IMR-90 (cell line): ENCODE data around the gene ADAMTS18. TPM values are rescaled to one million over a fixed set of nuclear protein-coding genes. Genes with fewer than 3 reads are reported as not detected.

ENCODE experiments used
- ATAC-seq: fragments of 200-7000 bp; cut with Tn5 transposase; 2 replicates; pipeline ENCODE4 v1.9.1; 2020; ENCODE audit warnings: low read depth, mild to moderate bottlenecking, moderate library complexity
- BruUV-seq: library from RNA; stranded (reverse); fragments of 400-500 nt; replicated peaks from 2 replicates; lab custom pipeline; 2021; lab: Mats Ljungman, UMichigan
- CTCF ChIA-PET: fragments of 300-600 bp; formaldehyde crosslinking; extraction: SDS; loops from one replicate; lab custom pipeline; 2021; ENCODE audit warnings: antibody characterized with exemption; lab: Yijun Ruan, JAX
- POLR2A ChIA-PET: fragments of 300-600 bp; sonication (Branson Sonifier 250); formaldehyde crosslinking; loops from one replicate; lab custom pipeline; 2022; ENCODE audit warnings: antibody characterized with exemption; ENCODE audit not compliant: unreplicated experiment; lab: Charles Lee
- DNase-seq: peaks from one replicate; pipeline ENCODE4 v3.0.0; 2013
- H2AFZ ChIP-seq: replicated peaks from 2 replicates; pipeline ENCODE3; 2013; ENCODE audit warnings: low read length, mild to moderate bottlenecking; ENCODE audit not compliant: poor library complexity
- H2AK5ac ChIP-seq: 2 replicates; pipeline ENCODE4 v1.6.1; 2013; ENCODE audit warnings: low read depth, low read length, inconsistent platforms
- H2AK9ac ChIP-seq: replicated peaks from 2 replicates; pipeline ENCODE3; 2013; ENCODE audit warnings: mild to moderate bottlenecking, low read depth, low read length, moderate library complexity; ENCODE audit not compliant: poor library complexity
- H2BK120ac ChIP-seq: 2 replicates; pipeline ENCODE4 v1.6.1; 2013; ENCODE audit warnings: low read depth, low read length, inconsistent platforms
- H2BK15ac ChIP-seq: 3 replicates; pipeline ENCODE4 v1.6.1; 2013; ENCODE audit warnings: low read depth, low read length, inconsistent platforms
- H2BK20ac ChIP-seq: 2 replicates; pipeline ENCODE4 v1.6.1; 2013; ENCODE audit warnings: low read depth, mild to moderate bottlenecking, inconsistent platforms, low read length, moderate library complexity
- H2BK5ac ChIP-seq: 2 replicates; pipeline ENCODE4 v1.6.1; 2013; ENCODE audit warnings: mild to moderate bottlenecking, low read depth, low read length, inconsistent platforms; ENCODE audit not compliant: poor library complexity, severe bottlenecking
- H3K14ac ChIP-seq: replicated peaks from 2 replicates; pipeline ENCODE4 v1.6.1; 2013; ENCODE audit warnings: low read depth, low read length, inconsistent platforms
- H3K18ac ChIP-seq: 2 replicates; pipeline ENCODE4 v1.6.1; 2013; ENCODE audit warnings: low read depth, low read length, control low read depth
- H3K23ac ChIP-seq: 2 replicates; pipeline ENCODE4 v1.6.1; 2013; ENCODE audit warnings: low read depth, low read length, inconsistent platforms
- H3K27ac ChIP-seq: 2 replicates; pipeline ENCODE4 v1.5.1; 2013; ENCODE audit warnings: mild to moderate bottlenecking, control low read depth, low read length; ENCODE audit not compliant: insufficient read depth
- H3K27me3 ChIP-seq: 2 replicates; pipeline ENCODE4 v1.6.1; 2013; ENCODE audit warnings: low read length; ENCODE audit not compliant: control insufficient read depth, insufficient read depth
- H3K36me3 ChIP-seq: 2 replicates; pipeline ENCODE4 v1.6.1; 2013; ENCODE audit warnings: low read length, mixed read lengths; ENCODE audit not compliant: control insufficient read depth, insufficient read depth
- H3K4ac ChIP-seq: 2 replicates; pipeline ENCODE4 v1.6.1; 2013; ENCODE audit warnings: low read depth, low read length, inconsistent platforms
- H3K4me1 ChIP-seq: 2 replicates; pipeline ENCODE4 v1.6.1; 2013; ENCODE audit warnings: low read length, mixed read lengths; ENCODE audit not compliant: control insufficient read depth, insufficient read depth
- H3K4me2 ChIP-seq: 2 replicates; pipeline ENCODE4 v1.6.1; 2013; ENCODE audit warnings: low read depth, mild to moderate bottlenecking, control low read depth, low read length, moderate library complexity
- H3K4me3 ChIP-seq: 2 replicates; pipeline ENCODE4 v1.5.1; 2013; ENCODE audit warnings: low read depth, mild to moderate bottlenecking, control low read depth, low read length, moderate library complexity; ENCODE audit not compliant: insufficient read depth
- H3K56ac ChIP-seq: 2 replicates; pipeline ENCODE4 v1.6.1; 2013; ENCODE audit warnings: low read length, inconsistent platforms; ENCODE audit not compliant: insufficient read depth; ENCODE audit errors: extremely low read depth
- H3K79me1 ChIP-seq, 2 experiments: 2 replicates each; pipeline ENCODE4 v1.6.1; 2013; ENCODE audit warnings: low read length in 2 of 2, inconsistent platforms in 1 of 2, low read depth in 1 of 2
- H3K9ac ChIP-seq: 2 replicates; pipeline ENCODE4 v1.6.1; 2013; ENCODE audit warnings: low read depth, low read length, control low read depth
- H3K9me1 ChIP-seq: 2 replicates; pipeline ENCODE4 v1.6.1; 2013; ENCODE audit warnings: low read length, inconsistent platforms; ENCODE audit not compliant: insufficient read depth
- H3K9me3 ChIP-seq: 2 replicates; pipeline ENCODE4 v1.6.1; 2013; ENCODE audit warnings: low read length; ENCODE audit not compliant: control insufficient read depth, insufficient read depth
- H4K20me1 ChIP-seq: 2 replicates; pipeline ENCODE4 v1.6.1; 2013; ENCODE audit warnings: low read length, inconsistent platforms; ENCODE audit not compliant: insufficient read depth
- H4K5ac ChIP-seq: 2 replicates; pipeline ENCODE4 v1.6.1; 2013; ENCODE audit warnings: mild to moderate bottlenecking, low read depth, low read length, control low read depth
- H4K8ac ChIP-seq, 2 experiments: 2 replicates each; pipeline ENCODE4 v1.6.1; 2013; ENCODE audit warnings: low read depth in 2 of 2, low read length in 2 of 2, control low read depth in 1 of 2, inconsistent platforms in 1 of 2
- H4K91ac ChIP-seq: 2 replicates; pipeline ENCODE4 v1.6.1; 2013; ENCODE audit warnings: low read depth, low read length, inconsistent platforms; ENCODE audit not compliant: insufficient read depth
- BHLHE40 ChIP-seq: fragments of 150-350 bp; IDR thresholded peaks from 2 replicates; pipeline ENCODE4 v1.6.1; 2016; ENCODE audit warnings: mild to moderate bottlenecking, low read depth, low read length
- CEBPB ChIP-seq: IDR thresholded peaks from 2 replicates; pipeline ENCODE4 v1.6.1; 2012; ENCODE audit warnings: low read depth, low read length, improper control_type of control experiment
- CHD1 ChIP-seq: IDR thresholded peaks from 2 replicates; pipeline ENCODE4 v1.6.1; 2012; ENCODE audit warnings: low read depth, low read length, improper control_type of control experiment
- ELK1 ChIP-seq: fragments of 150-350 bp; IDR thresholded peaks from 2 replicates; pipeline ENCODE4 v1.6.1; 2016; ENCODE audit warnings: low read depth, mild to moderate bottlenecking, low read length, moderate library complexity, borderline replicate concordance
- FOS ChIP-seq: fragments of 150-350 bp; IDR thresholded peaks from 2 replicates; pipeline ENCODE4 v1.6.1; 2016; ENCODE audit warnings: low read depth, low read length
- MAFK ChIP-seq: IDR thresholded peaks from 2 replicates; pipeline ENCODE4 v1.6.1; 2012; ENCODE audit warnings: low read depth, low read length, improper control_type of control experiment
- MAZ ChIP-seq: IDR thresholded peaks from 2 replicates; pipeline ENCODE4 v1.6.1; 2012; ENCODE audit warnings: low read depth, mild to moderate bottlenecking, low read length, improper control_type of control experiment, moderate library complexity, borderline replicate concordance
- MXI1 ChIP-seq: IDR thresholded peaks from 2 replicates; pipeline ENCODE4 v1.6.1; 2012; ENCODE audit warnings: low read depth, mild to moderate bottlenecking, low read length, moderate library complexity, borderline replicate concordance
- NFE2L2 ChIP-seq: fragments of 150-350 bp; IDR thresholded peaks from 2 replicates; pipeline ENCODE4 v1.6.1; 2016; ENCODE audit warnings: low read depth, mild to moderate bottlenecking, low read length
- POLR2A ChIP-seq: IDR thresholded peaks from 2 replicates; pipeline ENCODE4 v1.6.1; 2012; ENCODE audit warnings: mild to moderate bottlenecking, low read depth, low read length
- RAD21 ChIP-seq: IDR thresholded peaks from 2 replicates; pipeline ENCODE4 v1.6.1; 2012; ENCODE audit warnings: low read length, improper control_type of control experiment
- RCOR1 ChIP-seq: IDR thresholded peaks from 2 replicates; pipeline ENCODE4 v1.6.1; 2012; ENCODE audit warnings: mild to moderate bottlenecking, low read length, improper control_type of control experiment; ENCODE audit not compliant: insufficient replicate concordance
- RFX5 ChIP-seq: IDR thresholded peaks from 2 replicates; pipeline ENCODE4 v1.8.0; 2012; ENCODE audit warnings: low read depth, mild to moderate bottlenecking, low read length, moderate library complexity
- SMC3 ChIP-seq: fragments of 150-350 bp; IDR thresholded peaks from 2 replicates; pipeline ENCODE4 v1.6.1; 2016; ENCODE audit warnings: low read depth, mild to moderate bottlenecking, antibody characterized with exemption, low read length, moderate library complexity
- WGBS, 2 experiments: methylation state at CpG; one replicate each; pipeline versions ENCODE4 v1.1.5 to v1.1.7; 2013; ENCODE audit warnings: missing lambda C conversion rate in 2 of 2; ENCODE audit not compliant: insufficient read length in 1 of 2; ENCODE audit errors: extremely low coverage in 2 of 2; 5-methylcytosine and 5-hydroxymethylcytosine counted together
- dilution Hi-C: fragments of 300-500 bp; cut with HindIII; formaldehyde crosslinking; loops from one replicate; pipeline ENCODE4 v1.14.3; 2018; ENCODE audit warnings: low sequenced_read_pairs; ENCODE audit not compliant: unreplicated experiment
- in situ Hi-C: fragments of 300-500 bp; cut with MboI; formaldehyde crosslinking; loops from 3 replicates; pipeline ENCODE4 v1.14.3; 2019; ENCODE audit warnings: low sequenced_read_pairs, inconsistent platforms, mixed read lengths
- intact Hi-C: fragments of 100-400 bp; cut with micrococcal nuclease; formaldehyde crosslinking; loops from 2 replicates; pipeline ENCODE4 v1.10.0; 2022
- polyA plus RNA-seq, 3 experiments: library from polyadenylated mRNA; depleted of rRNA; stranded (reverse); fragments of >200 nt; gene quantifications; 2 replicates each; pipeline ENCODE4 v1.2.3, GENCODE V29; 2012; ENCODE audit warnings: low replicate concordance in 1 of 3
- total RNA-seq: library from RNA; depleted of rRNA; stranded (reverse); fragments of >200 nt; gene quantifications from 2 replicates; pipeline ENCODE4 v1.2.3, GENCODE V29; 2012
- TF ChIP-seq, protein P1 (sequence below): fragments of 150-350 bp; IDR thresholded peaks from 2 replicates; pipeline ENCODE4 v1.6.1; 2017; ENCODE audit warnings: mild to moderate bottlenecking, antibody characterized with exemption, low read length, low read depth
- TF ChIP-seq, protein P2 (sequence below): conservative IDR thresholded peaks from 2 replicates; pipeline ENCODE4 v1.5.1; 2012; ENCODE audit warnings: mild to moderate bottlenecking, low read depth, low read length, improper control_type of control experiment

The ADAMTS18 gene
- total and polyA plus RNA-seq, 2 of the 4 experiments (the other 2 are of a cell fraction): not detected

GRCh38 chr16:77387815-77388209 lies 47.0 kb downstream of the ADAMTS18 start:
- Histone ChIP-seq H2BK120ac (no peak overlapping the region), H3K14ac (no peak overlapping the region), H2BK20ac (no peak overlapping the region), H2BK15ac (no peak overlapping the region), H3K4me3 (no peak overlapping the region), H3K9me3 (no peaks in the 10 kb centered on the region), H3K4me1 (no peaks in the 10 kb centered on the region), H4K91ac (no peak overlapping the region), H4K20me1 (no peaks in the 10 kb centered on the region), H3K9me1 (no peaks in the 10 kb centered on the region), H2AFZ (no peak overlapping the region), H3K9ac (no peak overlapping the region), H4K5ac (no peak overlapping the region), H3K4me2 (no peak overlapping the region), H3K27ac (no peak overlapping the region), H3K27me3 (no peaks in the 10 kb centered on the region), H2AK5ac (no peak overlapping the region), H3K79me1 (no peaks in the 10 kb centered on the region), H3K23ac (no peak overlapping the region), H3K56ac (no peak overlapping the region), H3K18ac (no peak overlapping the region), H4K8ac (no peak overlapping the region), H3K36me3 (no peaks in the 10 kb centered on the region), H2AK9ac (no peak overlapping the region), H2BK5ac (no peak overlapping the region), H3K4ac (no peak overlapping the region)
- DNase-seq: no peak
- intact Hi-C loops: no loop called here
- in situ Hi-C loops: no loop called here
- CTCF ChIA-PET: no interaction called here
- TF ChIP-seq MXI1 (no peak), NFE2L2 (no peak), MAZ (no peak), RAD21 (no peak), CHD1 (no peak), CEBPB (no peak), POLR2A (no peak), RCOR1 (no peak), SMC3 (no peak), RFX5 (no peak), FOS (no peak), ELK1 (no peak), BHLHE40 (no peak), MAFK (no peak)
- TF ChIP-seq, protein P1, sequence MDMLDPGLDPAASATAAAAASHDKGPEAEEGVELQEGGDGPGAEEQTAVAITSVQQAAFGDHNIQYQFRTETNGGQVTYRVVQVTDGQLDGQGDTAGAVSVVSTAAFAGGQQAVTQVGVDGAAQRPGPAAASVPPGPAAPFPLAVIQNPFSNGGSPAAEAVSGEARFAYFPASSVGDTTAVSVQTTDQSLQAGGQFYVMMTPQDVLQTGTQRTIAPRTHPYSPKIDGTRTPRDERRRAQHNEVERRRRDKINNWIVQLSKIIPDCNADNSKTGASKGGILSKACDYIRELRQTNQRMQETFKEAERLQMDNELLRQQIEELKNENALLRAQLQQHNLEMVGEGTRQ: no peak
- TF ChIP-seq, protein P2, sequence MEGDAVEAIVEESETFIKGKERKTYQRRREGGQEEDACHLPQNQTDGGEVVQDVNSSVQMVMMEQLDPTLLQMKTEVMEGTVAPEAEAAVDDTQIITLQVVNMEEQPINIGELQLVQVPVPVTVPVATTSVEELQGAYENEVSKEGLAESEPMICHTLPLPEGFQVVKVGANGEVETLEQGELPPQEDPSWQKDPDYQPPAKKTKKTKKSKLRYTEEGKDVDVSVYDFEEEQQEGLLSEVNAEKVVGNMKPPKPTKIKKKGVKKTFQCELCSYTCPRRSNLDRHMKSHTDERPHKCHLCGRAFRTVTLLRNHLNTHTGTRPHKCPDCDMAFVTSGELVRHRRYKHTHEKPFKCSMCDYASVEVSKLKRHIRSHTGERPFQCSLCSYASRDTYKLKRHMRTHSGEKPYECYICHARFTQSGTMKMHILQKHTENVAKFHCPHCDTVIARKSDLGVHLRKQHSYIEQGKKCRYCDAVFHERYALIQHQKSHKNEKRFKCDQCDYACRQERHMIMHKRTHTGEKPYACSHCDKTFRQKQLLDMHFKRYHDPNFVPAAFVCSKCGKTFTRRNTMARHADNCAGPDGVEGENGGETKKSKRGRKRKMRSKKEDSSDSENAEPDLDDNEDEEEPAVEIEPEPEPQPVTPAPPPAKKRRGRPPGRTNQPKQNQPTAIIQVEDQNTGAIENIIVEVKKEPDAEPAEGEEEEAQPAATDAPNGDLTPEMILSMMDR: no peak
- no TSS peak for BruUV-seq
- dilution Hi-C loops: no loop called here
- POLR2A ChIA-PET: no interaction called here
- ATAC-seq: no peak
- WGBS, 2 experiments: 50% methylated on average over 2 of the region's 3 CpGs; no CpG with 5 or more reads in 1 of the 2 experiments
